Kidney glomerular epithelial cell (primary cell): ENCODE measurements around the gene SP4.

Experiments used
- DNase-seq: peaks from one replicate; lab custom pipeline; 2025; lab: John Stamatoyannopoulos, UW

The SP4 gene

DNA sequence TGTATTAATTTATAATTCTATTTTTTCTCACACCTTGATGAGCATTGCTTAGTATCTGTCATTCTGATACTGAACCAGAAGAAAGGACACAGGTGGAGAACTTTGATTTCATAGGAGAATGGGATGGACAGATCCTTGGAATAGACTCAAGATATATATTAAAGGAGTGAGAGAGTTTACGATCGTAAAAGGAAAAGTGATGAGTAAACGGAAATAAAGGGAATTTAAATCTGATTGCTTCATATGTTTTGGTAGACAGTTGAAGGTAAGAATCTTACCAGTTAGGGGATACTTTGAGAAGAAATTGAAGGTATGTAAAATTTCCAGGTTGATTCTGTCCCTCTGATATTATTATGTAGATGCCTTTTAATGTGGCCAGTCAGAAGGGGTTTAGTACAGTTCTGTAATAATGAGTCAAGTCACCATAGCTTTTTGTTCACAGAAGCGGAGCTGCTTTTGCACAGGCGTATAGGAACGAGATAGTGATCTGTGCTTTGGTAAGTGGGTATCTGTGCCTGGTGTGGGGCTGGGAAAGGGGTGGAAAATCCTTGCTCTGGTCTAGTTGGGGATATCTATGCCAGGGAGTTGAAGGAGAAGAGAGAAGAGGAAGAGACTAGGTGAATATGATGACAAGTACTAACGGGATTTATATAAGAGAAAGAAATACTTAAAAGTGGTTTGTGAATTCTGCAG, 15.4 kb downstream of the SP4 start:
- DNase-seq: no peak

DNA sequence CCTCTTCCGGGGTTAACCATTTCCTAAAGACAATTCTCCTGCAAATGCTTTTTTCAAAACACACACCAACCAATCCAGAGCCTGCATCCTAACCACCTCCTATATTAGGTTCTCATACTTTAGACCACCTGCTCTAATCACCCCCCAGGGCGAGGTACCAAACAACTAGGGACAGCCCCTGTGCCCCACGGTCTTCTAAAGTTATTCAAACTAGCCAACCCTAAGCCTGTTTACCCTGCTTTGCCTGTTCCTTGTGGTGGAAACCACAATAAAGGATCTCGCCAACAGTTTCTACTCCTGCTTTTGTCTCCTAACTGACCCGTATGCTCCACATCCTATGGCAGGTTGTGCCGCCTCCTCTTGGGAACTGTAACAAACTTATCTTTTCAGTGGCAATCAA, 21.1 kb downstream of the SP4 start:
- DNase-seq: no peak

DNA sequence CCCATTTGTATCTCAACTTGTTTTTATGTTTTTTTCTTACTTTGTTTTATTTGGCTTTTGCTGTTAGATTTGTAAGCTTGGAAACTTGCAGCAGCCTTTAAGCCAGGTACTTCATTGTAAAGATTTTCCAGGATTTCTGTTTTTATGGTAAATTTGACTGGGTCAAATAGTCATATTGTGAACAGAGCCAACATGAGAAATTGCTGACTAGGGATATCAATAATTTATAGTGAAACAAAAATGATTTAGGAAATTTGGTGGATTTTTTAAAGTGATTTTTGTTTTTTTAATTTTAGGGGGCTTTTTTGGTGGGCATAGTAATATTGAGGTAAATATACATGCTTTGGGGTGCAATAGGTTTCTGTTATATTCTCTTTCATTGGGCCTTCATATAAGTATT, 22.2 kb downstream of the SP4 start:
- no peak for DNase-seq

DNA sequence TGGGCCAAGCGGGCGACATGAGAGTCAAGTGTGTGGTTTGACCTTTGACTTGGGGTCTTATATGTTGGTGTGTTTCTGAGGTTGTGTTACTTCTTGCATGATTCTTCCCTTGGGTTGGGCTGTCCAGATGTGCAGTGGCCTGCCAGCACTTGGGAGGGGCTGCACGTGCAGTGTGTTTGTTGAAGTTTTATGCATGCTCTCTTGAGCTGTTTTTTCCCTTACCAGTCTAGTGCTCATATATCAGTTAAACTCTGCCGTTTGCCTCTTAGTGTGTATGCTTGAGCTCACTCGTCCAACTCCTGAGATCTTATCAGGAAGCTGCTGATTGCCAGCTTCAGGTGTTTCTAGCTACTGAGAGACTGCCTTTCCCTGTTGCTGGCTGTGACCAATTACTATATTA, 23.1 kb downstream of the SP4 start:
- DNase-seq: no peak

DNA sequence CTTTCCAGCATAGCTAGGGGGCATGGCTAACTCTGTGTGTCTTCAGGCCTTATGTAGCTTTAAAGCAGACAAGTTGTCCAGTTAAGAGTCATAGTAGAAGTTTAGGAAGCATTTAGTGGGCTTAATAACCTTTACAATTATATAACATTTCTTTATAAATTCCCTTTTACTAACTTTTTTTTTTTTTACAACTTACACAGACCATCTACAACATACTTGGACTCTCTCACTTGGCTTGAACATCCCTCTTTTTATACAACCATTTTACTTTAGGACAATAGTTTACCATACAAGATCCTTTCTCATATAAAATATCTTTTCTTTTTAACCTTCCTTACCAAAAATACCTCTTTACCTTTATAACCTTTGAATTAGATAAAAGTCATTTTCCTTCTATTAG, 26.3 kb downstream of the SP4 start:
- DNase-seq: no peak

DNA sequence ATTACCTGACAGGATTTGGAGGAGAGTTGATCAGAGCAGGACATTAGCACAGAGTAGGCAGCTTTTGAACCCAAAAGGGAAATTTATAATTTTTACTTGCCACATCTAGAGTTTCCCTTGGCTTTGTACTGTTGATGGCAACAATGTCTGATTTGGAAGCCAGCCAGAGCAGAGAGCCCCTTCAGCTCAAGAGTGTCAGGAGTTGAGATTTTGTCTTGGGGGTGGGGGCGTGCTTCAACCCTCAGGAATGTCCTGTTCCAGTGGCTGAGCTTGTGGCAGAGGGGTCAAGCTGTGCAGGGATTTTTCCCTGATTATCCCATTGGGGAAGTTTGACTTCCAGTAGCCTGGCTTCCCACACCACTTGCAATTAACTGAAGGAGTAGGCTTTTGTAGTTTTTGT, 27.0 kb downstream of the SP4 start:
- DNase-seq: no peak

DNA sequence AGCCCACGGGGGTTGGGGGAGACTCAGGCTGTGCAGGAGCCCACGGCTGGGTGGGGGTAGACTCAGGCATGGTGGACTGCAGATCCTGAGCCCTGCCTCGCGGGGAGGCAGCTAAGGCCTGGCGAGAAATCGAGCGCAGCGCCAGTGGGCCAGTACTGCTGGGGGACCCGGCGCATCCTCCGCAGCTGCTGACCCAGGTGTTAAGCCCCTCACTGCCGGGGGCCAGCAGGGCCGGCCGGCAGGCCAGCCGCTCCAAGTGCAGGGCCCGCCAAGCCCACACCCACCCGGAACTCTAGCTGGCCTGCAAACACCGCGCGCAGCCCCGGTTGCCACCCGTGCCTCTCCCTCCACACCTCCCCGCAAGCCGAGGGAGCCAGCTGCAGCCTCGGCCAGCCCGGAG, 33.4 kb downstream of the SP4 start:
- no peak for DNase-seq

DNA sequence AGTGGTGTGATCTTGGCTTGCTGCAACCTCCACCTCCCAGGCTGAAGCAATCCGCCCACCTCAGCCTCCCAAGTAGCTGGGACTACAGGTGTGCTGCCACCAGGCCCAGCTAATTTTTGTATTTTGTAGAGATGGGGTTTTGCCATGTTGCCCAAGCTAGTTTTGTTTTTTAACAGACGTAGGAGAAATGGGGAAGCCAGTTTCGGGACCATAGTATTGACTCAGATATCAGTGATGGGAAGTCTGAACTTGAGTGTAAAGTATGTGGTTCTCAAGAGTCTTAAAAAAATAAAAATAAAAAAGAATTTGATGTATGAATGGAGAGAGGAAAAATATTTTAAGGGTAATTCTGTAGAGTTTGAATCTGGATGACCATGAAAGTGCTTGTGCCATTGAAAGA, 34.2 kb downstream of the SP4 start:
- DNase-seq: no peak

DNA sequence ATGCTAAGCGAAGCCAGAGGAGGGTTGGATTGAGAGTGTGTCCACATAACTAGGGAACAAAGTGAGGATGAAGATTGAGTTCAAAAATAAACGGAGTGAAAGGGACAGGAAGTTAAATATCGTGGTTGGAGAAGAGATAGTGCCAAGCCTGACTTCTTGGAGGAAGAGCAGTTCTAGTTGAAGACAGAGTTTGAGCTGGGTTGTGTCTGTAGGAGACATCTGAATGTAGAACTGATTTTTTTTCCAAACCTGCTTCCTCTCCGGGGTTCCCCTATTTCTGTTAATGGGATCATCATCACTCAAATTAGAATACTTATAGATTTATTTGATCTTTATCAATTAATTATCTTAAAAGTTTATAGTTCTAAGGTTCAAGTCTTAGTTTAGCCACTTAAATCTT, 35.6 kb downstream of the SP4 start:
- DNase-seq: no peak

DNA sequence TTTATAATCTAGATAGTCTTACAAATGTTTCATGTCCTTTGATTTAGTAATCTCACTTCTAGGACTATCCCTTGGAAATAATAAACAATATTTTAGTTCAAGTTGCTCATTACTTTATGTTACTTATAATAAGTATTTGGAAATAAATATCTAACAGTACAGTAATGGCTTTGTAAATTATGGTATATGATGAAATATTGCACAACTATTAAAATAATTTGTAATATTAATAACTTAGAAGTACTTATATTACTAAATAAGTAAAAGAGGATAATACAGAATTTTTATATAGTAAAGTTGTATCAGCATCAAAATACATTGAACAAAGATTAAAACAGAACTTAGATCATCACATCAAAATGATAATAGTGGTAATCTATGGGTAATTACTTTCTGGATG, 41.1 kb downstream of the SP4 start:
- no peak for DNase-seq

DNA sequence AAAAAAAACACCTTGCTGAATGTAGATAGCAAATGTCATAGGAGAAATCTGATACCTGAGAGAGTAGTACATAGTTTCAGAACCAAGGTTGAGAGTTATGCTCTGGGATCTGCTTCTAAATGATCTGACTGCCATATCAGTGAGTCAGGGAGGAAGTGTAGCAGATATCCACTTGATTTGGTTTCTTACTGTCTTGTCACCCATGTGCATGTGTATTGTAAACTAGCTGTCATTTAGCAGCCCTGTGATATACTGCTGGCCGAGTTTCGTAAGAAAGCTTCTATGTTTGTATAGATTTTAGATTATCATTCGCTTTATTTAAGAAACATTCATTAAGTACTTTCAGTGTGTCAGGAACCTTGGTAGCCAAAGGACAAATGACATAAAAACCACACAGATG, 42.0 kb downstream of the SP4 start:
- no peak for DNase-seq

DNA sequence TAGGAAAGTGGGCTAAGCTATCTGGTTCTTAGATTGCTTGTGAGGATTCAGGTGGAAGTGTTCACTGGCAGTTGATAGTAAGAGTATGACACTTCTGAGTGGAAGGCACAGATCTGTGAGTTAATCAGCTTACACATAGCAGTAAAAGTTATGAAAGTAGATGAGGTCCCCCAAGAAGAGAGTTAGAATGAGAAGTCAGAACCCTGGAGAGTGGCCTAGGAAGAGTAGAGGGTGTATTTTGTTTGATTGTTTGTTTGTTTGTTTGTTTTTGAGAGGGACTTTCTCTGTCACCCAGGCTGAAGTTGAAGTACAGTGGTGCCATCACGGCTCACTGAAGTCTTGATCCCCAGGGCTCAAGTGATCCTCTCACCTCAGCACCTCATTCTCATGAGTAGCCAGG, 44.1 kb downstream of the SP4 start:
- DNase-seq: no peak

DNA sequence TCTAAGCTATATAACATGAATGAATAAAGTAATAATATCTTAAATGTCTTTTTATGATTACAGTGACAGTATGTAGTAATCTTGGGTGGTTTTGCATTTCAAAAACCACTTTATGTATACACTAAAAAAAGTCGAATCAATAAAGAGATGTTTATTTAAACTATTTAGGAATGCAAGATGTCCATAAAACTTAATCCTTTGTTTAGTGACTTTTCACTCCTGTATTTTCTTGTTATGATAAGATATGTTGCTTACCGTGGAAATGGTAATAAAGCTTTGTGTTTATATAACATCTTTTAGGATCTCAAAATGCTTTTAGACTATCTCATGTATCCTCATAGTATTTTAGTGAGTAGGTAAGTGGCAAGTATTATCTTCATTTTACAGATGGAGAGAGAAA, 48.5 kb downstream of the SP4 start:
- no peak for DNase-seq

DNA sequence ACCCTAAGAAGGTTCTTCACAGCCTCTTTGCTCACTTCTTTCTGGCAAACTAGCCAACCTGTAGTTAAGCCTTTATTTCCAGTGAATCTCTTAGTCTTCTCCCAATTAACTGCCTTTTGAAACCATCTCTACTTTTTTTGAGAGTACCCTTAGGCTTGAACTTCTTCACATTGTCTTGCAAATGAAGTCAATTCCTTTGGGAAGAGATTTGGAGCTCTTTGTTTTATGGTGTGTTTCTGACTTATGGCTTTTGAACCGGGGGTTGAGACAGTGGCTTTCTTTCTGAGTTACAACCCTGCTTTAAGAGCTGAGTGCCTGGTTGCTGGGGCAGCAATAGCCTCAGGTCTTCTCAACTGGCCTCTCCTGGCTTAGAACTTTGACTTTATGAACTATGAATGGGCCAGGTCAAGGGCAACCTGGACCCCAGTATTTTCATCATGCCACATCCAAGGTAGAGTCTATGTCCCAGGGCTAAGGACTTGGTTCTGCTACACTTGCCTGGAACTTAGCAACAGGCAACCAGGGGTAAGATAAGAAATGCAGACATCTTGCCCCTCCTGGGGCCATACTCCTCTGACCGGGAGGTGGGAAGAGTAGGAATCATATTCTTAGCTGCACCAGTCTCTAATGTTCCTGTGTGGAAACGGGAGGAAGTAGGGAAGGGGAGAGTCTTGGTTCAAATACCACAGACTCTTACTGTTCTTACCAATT, 53.0 kb downstream of the SP4 start:
- DNase-seq: no peak

DNA sequence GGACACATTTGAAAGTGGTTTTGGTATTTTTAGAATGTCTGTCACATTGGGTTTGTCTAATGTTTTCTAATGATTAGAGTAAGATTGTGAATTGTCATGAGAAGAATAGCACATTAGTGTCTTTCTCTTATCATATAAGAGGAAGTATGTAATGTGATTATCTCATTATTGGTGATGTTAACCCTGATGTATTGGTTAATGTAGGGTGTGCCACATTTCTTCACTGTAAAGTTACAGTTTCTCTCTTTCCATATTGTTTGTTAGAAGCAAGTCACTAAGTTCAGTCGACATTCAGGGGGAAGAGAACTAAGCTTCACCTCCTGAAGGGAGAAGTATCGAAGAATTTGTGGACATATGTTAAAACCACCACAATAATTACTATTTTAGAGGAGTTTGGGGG, 58.6 kb downstream of the SP4 start:
- no peak for DNase-seq

DNA sequence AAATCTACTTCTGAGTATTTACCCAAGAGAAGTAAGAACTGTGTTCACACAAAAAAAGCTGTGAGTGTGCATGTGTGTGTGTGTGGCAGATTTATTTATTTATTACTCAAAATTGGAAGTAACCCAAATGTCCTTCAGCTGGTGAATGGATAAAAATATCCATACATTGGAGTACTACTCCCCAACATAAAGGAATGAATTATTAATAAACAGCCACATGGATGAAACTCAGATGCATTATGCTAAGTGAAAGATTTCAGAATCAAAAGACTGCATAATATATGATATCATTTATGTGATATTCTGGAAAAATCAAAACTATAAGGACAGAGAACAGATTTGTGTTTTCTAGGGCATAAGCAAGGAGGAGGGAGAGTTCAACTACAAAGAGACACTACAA, 67.8 kb downstream of the SP4 start:
- no peak for DNase-seq

DNA sequence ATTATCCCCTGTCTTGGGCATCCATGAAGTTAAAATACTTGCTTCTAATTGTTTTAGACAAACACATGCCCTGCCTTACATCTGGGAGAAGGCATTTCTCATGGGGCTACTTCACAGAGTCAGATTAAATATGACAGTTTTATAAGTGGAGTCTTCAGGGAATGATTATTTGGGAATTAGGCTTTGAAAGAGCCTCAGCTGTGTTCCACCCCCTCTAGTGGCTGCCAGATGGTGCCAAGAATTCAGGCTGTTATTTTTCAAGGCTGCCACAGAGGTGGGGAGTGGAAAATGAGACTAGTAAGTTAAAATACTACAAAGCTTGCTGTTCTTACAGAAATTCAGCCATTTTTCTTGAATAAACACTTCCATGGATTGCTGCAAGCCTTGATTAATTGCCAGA, 69.2 kb downstream of the SP4 start:
- DNase-seq: no peak

DNA sequence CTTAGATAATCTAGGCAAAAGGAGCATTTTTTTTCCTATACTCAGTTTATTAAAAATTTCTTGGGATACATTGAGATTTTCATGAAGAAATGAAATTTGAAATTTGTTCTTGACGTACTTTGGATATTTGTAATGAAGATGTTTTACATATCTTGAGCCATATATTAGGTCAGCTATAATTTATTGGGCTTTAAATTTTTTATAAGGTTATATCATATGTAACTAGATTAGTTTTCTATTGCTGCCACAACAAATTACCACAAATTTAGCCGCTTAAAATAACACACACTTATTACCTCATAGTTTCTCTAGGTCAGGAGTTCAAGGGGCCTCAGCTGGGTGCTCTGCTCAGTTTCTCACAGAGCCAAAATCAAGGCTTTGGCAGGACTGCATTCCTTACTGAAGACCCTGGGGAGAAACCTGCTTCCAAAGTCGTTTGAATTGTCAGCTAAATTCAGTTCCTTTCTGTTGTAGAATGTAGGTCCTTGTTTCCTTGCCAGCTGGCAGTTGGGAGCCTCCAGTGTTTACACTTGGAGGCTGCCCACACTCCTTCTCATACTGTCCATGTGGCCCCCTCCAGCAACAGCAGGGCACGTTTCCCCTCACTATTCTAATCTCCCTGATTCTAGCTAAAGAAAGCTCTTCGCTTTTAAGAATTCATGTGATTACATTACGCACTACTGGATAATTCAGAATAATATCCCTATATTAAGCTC, 72.4 kb downstream of the SP4 start:
- DNase-seq: no peak

DNA sequence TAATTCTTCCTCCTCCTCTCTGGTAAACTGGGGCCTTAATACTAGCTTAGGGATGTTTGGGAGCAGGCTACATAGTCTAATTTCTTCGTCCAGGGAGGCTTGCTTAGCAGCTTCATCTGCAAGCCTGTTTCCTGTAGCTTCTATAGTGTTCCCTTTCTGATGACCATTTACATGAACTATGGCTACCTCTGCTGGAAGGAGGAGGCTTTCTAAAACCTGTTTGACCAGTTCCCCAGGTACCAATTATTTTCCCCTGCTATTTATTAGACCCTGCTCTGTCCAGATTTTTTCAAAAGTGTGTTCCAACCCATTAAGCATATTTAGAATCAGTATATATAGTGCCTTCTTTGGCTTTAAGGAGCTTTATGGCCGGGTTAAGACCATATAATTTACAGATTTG, 76.1 kb downstream of the SP4 start:
- DNase-seq: no peak

DNA sequence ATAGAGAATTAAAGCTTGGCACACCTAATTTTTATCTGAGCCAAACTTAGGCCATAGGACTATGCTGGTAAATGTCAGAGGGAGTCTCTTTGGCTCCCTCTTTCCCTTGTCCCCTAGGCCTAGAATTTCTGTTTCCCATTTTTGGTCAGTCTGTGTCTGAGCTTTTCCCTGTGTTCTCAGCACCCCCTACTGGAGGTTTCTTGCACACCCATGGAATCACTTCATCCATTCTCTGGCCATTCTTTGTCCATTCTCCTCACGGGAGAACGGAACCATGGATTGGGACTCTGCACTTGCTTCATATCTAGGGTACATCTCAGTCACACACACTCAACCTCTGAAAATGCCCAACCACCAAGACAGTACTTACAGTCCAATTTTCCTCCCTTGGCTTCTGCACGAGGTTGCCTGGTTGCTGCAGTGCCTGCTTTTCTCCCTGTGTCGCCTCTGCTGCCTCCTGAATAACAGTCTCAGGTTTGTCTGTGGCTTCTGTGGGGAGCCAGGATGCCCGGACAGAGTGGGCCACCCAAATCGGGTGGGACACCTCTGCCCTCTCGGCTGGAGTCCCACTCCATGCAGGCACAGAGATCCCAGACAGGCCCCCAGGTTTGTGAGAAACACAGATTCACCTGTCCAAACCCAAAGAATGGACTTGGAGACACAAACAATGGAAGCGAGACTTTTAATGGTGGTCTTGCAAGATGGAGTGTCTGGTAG, 79.9 kb downstream of the SP4 start:
- DNase-seq: peak; percentile 23

DNA sequence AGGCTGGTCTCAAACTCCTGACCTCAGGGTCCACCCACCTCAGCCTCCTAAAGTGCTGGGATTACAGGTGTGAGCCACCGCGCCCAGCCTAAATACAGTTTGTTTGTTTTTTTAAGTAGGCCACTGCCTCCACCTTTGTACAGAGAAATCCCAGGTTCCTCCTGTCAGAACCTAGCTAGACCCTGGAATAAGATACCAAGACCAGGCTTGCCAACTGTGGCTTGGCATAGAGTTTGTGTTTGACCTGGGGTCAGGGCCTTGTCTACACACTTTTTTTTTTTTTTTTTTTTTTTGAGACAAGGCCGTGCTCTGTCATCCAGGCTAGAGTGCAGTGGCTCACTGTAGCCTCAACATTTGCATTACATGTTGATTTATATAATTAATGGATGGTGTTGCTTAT, 80.7 kb downstream of the SP4 start:
- DNase-seq: no peak

DNA sequence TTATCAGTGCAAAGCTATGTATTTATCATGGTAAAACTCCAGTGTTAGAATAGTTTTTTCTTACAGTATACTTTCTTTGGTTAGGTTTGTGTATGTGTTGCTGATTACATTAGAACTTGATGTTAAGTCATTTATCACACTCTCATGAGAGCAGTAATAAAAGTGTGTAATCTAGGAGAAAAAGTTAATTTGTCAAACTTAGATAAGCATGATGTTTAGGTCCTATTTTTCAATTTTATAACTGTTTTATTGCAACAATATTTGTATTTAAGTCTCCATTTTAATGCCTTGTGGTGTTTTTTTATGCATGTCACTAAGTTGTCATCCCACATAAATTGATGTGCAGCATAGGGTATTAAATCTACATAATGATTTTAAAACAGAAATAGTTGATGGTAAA, 86.2 kb downstream of the SP4 start:
- no peak for DNase-seq

DNA sequence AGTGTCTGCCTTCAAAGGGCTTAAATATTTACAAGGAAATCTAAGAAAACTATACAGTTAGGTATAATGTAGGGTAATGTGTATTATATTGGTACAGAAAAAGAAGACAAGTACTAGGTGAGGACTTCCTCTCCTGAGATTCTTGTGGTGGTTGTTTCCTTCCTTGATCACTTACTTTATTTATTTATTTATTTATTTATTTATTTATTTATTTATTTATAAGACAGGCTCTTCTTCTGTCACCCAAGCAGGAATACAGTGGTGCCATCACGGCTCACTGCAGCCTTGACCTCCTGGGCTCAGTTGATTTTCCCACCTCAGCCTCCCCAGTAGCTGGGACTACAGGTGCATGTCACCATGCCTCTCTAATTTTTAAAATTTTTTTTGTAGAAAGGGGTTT, 96.8 kb downstream of the SP4 start:
- no peak for DNase-seq
